ENCODE results near the gene PTP4A1.
"Not testable (repeated sequence)": the region's sequence is repeated elsewhere in the genome, so short reads cannot be mapped to it uniquely, and the experiment has no call there.

PTP4A1 gene

DNA sequence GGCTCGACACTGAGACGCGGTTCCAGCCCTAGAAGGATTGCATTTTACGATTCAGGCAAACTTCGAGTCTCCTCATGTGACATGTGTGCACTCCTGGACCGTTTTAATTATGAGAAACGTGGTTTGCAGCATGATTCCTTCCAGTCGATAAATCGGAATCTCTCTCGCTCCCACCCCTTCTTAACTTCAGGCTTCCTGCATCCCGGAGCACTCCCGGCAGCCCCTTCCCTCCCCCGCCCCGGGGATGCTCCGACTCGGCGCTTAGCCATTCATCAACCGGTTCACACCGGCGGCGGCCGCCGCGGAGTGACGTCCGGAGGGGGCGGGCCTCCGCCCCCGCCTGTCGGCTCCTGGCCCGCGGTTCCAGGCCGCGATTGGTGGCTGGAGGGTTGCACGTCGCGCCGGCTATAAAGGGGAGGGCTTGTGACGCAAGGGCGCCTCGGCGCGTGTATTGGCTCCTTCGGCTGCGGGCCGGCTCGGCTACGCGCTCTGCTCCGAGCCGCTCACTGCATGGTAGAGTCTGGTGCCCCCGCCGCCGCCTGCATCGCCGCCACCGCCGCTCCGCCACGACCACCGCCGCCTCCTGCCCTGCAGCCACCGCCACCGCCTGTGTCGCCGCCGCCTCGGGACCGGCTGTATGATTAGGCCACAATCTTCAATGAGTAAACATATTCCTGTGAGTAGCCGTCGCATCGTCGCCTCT, at the start of gene PTP4A1, which contains the start of gene LOC128125822:
Gene PTP4A1 (plus strand): TSS at position 437 of the 703 bp plus-strand sequence. CDS start 4,401 bp downstream, outside the sequence.
Gene LOC128125822 (plus strand): TSS at position 437 of the 703 bp plus-strand sequence.
- DNase-seq (ENCODE audit: low spot score): peak; percentile 92

DNA sequence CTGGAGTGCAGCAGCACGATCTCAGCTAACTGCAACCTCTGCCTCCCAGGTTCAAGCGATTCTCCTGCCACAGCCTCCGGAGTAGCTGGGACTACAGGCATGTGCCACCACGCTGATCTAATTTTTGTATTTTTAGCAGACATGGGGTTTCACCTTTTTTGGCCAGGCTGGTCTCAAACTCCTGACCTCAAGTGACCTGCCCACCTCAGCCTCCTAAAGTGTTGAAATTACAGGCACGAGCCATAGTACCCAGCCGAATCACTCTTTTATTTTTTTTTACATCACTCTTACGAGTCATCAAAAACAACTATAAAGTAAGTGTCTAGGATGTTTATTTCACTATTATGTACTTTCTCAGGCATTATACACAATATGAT, 49.4 kb upstream of the PTP4A1 start:
- not testable (repeated sequence) for DNase-seq (ENCODE audit: low spot score)

GRCh38 chr6:63523630-63524029, 48.6 kb upstream of the PTP4A1 start:
- DNase-seq (ENCODE audit: low spot score): no peak

DNA sequence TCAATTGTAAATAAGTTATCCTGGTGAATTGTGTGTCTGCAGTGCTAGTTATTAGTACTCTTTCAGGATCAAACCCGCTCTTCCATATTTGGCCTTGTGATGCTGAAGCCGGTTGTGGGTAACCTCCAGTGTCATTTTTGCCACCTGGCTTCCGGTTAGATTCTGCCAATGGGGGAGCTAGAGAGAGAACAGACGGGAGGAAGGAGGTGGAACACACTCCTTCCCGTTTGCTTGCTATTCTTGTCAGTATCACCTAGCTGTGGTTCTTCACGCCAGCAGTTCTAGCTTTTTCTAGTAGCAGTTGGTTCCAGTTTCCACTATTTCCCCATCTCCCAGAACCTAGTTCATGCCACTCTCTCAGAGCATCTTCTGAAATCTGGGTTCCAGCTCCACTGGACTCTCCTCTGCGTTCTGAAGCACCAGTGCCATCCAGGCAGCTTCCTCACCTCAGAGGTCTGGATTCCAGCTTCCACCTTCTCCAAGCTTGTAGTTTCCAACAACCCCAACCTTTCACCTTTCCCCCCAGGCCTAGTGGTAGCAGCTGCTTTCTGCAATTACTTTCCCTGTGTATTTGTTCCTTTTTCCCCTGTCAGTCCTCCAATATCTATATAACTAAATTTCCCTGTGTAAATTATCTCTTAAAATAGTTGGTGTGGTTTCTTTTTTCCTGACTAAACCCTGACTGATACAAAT, 46.9 kb upstream of the PTP4A1 start:
- no peak for DNase-seq (ENCODE audit: low spot score)

DNA sequence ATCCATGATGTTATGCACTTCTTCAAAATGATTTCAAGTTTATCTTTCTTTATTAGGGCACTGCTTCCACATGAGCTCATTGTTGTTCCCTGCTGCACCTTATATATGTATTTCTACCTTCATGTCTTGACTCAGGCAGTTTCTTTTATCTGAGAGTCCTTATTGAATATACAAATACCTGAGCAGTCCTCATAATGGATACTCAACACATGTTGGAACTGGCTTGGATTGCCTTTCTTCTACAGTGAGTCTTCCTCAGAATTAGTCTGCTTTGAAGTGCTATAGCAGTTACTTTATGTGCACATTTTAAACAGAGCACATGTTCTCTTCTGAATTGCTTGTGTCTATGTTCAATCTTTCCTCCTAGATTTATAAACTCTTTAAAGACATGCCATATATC, 45.3 kb upstream of the PTP4A1 start:
- no peak for DNase-seq (ENCODE audit: low spot score)

- no peak for DNase-seq (ENCODE audit: low spot score)
Measured at GRCh38 chr6:63527658-63528514, 44.4 kb upstream of the PTP4A1 start.

GRCh38 chr6:63529498-63529897, 42.8 kb upstream of the PTP4A1 start:
- DNase-seq (ENCODE audit: low spot score): no peak

GRCh38 chr6:63530182-63530581, 42.1 kb upstream of the PTP4A1 start:
- no peak for DNase-seq (ENCODE audit: low spot score)

- no peak for DNase-seq (ENCODE audit: low spot score)
Measured at GRCh38 chr6:63530991-63531390, 41.3 kb upstream of the PTP4A1 start.

GRCh38 chr6:63533026-63533425, 39.3 kb upstream of the PTP4A1 start:
- no peak for DNase-seq (ENCODE audit: low spot score)

GRCh38 chr6:63533952-63534351, 38.3 kb upstream of the PTP4A1 start:
- no peak for DNase-seq (ENCODE audit: low spot score)

- no peak for DNase-seq (ENCODE audit: low spot score)
Measured at GRCh38 chr6:63537201-63537958, 34.9 kb upstream of the PTP4A1 start.

DNA sequence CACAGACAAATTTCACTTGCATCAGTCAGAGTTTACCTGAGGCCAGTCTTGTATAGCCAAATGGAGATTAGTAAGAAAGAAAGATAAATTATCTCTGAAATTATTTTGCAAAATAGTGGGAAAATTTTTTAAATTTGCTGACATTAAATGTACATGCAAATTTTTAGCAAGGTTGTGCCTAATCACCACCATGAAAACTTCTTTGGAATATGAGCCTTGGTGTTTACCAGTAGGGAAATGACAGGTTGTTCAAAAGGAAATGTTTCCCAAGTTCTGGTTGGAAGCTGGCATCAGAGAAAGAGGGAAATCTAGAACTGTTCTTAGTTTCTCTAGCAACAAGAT, 34.4 kb upstream of the PTP4A1 start:
- DNase-seq (ENCODE audit: low spot score): no peak

DNA sequence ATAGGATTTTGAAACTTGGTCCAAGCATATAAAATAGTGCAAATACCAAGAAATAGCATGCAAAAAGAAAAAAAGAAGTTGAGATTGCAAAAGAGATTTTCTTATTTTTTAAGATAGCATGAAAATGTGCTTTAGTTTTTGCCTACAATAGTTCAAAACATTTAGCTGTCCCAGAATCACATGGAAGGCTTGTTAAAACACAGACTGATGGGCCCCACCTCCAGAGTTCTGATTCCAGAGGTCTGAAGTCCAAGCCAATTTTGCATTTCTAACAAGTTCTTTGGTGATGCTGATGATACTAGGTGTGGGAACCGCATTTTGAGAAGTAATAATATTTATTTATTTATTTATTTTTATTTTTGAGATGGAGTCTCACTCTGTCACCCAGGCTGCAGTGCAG, 33.7 kb upstream of the PTP4A1 start:
- no peak for DNase-seq (ENCODE audit: low spot score)

DNA sequence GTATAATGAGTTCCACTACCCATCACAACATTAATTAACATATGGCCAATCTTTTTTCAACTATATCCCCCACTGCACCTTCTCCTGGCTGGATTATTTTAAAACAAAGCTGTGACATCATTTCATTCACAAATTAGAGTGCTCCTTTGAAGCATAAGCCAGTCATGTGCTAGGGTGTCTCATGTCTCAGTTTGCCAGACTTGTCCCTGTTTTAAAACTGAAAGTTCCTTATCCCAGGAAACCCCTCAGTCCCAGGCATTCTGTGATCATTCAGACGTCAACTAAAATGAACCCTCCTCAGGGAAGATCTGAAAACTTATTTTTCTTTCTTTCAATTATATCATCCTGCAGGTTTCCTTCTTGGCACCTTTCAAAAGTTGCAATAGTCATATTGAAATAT, 29.3 kb upstream of the PTP4A1 start:
- DNase-seq (ENCODE audit: low spot score): no peak

DNA sequence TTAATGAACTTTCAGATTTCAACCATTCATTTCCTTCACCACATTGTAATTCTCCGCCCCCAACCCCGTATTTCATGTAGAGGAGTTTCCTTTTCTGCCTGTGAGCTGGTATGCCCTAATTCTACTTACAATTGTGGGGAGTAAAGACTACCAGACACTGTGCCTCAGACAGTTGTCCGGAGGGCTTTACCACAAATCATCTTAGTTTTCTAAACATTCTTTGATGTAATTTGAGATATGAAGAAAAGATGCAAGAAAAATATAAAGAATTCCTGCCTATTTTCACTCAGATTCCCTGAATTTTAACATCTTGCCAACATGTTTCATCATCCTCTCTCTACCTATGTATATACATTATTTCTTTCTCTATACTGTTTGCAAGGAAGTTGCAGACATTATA, 28.3 kb upstream of the PTP4A1 start:
- no peak for DNase-seq (ENCODE audit: low spot score)

DNA sequence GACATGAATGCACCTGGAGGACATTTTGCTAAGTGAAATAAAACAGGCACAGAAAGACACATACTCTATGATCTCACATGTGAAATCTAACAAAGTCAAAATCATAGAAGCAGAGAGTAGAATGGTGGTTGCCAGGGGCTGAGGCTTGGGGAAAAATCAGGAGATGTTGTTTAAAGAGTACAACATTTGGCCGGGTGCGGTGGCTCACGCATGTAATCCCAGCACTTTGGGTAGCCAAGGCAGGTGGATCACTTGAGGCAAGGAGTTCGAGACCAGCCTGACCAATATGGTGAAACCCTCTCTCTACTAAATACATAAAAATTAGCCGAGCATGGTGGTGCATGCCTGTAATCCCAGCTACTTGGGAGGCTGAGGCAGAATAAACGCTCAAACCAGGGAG, 26.0 kb upstream of the PTP4A1 start:
- no peak for DNase-seq (ENCODE audit: low spot score)

- DNase-seq (ENCODE audit: low spot score): no peak
Measured at GRCh38 chr6:63546697-63547096, 25.6 kb upstream of the PTP4A1 start.

DNA sequence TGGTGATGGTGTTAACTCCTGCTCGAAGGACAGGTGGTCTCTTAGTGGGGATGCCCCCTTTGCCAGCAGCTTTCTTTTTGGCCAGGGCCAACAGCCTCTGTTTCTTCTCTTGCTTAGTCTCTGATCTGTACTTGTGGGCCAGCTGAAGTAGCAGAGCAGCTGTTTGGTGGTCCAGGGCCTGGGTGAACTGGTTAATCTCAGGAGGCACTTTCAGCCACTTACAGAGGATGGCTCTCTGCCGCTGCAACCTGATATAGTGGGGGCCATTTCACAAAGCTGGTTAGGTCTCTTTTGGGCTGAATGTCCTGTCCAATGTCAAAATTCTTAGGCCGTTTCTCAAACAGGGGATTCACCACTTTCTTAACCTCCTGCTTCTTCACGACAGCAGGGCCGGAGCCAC, 23.2 kb upstream of the PTP4A1 start:
- no peak for DNase-seq (ENCODE audit: low spot score)

DNA sequence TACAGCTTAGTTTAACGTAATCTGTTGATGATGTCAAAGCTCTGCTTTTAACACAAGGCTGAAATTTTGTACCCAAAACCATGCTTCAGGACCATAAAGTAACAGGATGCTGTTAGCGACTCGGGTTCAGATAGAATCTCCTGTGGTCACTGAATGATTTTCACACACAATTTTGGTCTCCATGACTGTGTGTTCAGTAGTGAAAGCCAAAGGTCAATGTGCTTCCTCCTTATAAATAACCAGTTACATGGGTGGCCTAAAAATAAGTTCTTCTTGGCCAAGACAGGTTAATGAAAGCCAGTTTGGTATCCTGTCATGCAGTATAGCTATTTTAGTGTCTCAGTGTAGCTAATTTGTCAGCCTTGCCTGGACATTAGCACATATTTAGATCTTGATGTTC, 19.1 kb upstream of the PTP4A1 start:
- no peak for DNase-seq (ENCODE audit: low spot score)

GRCh38 chr6:63553900-63554299, 18.4 kb upstream of the PTP4A1 start:
- DNase-seq (ENCODE audit: low spot score): no peak

- no peak for DNase-seq (ENCODE audit: low spot score)
Measured at GRCh38 chr6:63554782-63555181, 17.5 kb upstream of the PTP4A1 start.

Data from HuH-7 (cell line).